Fibroblast of skin of left quadriceps (primary cell): ENCODE data around the gene PIANP.
"Not testable (repeated sequence)": the region's sequence is repeated elsewhere in the genome, so short reads cannot be mapped to it uniquely, and the experiment has no call there.

Experiments
- DNase-seq, 2 experiments: peaks; one replicate each; pipeline ENCODE4 v3.0.0-alpha.2; 2013; ENCODE audit warnings: low read depth in 2 of 2

PIANP gene

GRCh38 chr12:6700646-6701051 lies at the start of gene PIANP:
TSS of gene PIANP (minus strand) at chr12:6700815. CDS start at chr12:6698061, 2,754 bp downstream.
- no peak for DNase-seq

DNA sequence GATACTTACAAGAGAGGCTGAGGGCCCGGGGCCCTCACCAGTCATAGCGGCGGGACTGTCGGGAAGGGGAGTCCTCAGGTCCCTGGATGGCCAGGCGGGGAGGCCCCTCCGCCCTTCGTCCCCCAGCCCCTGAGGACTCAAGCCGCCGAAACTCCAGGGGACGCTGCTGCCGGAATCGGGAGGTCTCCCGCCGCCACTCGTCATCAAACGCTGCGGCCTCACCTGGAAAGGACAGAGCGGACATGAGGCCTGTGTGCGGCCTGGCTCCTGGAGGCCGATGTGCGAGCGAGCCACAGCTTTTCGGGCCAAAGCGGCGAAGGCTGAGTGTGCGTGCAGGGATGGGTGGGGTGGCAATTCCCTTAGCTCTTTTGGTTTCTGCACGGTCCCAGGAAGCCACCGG lies 48.1 kb upstream of the PIANP start:
- no peak for DNase-seq

DNA sequence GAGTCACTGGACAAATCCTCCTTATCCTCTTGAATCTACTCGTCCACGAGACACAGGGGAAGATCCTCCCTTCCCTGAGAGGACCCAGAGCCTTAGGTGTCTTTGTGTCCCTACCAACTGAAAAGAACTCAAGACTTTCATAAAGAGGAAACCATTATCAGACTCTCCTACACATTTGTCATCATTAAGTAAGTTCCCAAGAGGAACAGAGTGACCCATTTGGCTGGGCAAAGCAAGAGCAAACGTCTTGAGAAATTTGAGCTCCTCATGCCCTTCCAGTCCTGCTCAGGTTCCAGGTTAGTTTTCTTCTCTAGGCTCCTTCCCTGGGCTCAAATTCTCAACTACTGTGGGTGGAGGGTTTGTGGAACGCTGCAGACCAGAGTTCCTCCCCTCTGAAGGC lies 46.6 kb upstream of the PIANP start:
- no peak for DNase-seq

DNA sequence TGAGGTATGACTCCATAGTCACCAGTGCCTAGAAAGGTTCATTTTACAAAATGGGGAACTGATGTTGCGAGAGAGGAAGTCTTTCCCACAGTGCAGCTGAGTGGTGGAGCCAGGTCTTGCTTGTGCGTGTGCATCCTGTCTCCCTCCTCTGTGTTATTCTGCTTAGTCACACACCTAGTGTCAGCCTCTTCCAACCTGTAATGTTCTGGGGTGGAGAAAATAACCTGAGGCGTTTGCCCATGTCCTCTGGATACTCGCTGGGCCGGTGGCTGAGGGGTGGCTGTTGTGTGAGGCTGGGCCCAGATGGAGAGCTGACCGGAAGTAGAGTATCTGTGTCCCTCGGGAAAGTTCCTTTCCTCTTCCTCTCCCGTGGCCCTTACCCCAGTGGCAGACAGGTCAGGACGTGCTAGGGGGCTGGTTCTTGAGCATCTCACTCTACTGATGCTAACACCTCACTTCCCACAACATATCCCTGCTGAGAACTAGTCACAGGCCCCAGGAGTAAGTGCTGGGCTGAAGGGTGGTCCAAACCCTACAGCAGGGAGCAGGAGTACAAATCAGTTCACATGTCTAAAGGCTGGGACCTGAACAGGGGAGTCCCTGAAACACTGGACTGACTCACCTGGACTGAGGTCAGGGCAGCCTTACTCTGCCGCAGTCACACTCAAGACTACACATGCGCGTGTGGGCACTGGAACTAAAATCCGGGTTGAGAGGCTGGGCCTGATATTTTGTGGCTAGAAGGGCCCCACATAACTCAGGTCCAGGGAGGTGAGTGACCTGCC lies 45.3 kb upstream of the PIANP start:
- no peak for DNase-seq

DNA sequence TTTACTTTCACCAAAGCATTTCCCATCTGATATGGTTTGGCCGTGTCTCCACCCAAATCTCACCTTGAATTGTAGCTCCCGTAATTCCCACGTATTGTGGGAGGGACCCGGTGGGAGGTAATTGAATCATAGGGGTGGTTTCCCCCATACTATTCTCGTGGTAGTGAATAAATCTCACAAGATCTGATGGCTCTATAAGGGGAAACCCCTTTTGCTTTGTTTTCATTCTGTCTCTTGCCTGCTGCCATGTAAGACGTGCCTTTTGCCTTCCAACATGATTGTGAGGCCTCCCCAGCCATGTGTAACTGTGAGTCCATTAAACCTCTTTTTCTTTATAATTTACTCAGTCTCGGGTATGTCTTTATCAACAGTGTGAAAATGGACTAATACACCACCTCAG lies 42.7 kb upstream of the PIANP start:
- not testable (repeated sequence) for DNase-seq

DNA sequence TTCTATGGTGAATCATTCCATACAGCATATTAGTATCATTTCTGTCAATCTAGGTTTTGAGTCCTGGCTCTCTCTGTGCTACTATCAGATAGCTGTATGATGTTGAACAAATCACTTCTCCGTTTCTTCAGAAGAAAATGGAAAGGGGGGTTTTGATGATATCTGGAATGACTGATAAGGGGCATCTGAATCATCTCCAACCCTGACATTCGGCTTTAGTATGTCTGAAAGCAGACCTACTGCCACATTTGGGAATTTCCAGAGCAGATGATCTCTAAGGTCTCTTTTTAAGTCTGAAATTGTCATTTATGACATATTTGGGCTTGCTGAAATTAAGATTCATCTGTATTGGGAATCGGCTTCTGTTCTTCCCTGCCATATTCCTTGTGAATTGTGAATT lies 42.2 kb upstream of the PIANP start:
- DNase-seq: no peak

- not testable (repeated sequence) for DNase-seq
Observed at GRCh38 chr12:6742080-6742479, 41.5 kb upstream of the PIANP start.

GRCh38 chr12:6736754-6737153 lies 36.1 kb upstream of the PIANP start:
- no peak for DNase-seq

GRCh38 chr12:6735448-6736191 lies 35.0 kb upstream of the PIANP start:
- DNase-seq: peak; percentile 40 to 49

DNA sequence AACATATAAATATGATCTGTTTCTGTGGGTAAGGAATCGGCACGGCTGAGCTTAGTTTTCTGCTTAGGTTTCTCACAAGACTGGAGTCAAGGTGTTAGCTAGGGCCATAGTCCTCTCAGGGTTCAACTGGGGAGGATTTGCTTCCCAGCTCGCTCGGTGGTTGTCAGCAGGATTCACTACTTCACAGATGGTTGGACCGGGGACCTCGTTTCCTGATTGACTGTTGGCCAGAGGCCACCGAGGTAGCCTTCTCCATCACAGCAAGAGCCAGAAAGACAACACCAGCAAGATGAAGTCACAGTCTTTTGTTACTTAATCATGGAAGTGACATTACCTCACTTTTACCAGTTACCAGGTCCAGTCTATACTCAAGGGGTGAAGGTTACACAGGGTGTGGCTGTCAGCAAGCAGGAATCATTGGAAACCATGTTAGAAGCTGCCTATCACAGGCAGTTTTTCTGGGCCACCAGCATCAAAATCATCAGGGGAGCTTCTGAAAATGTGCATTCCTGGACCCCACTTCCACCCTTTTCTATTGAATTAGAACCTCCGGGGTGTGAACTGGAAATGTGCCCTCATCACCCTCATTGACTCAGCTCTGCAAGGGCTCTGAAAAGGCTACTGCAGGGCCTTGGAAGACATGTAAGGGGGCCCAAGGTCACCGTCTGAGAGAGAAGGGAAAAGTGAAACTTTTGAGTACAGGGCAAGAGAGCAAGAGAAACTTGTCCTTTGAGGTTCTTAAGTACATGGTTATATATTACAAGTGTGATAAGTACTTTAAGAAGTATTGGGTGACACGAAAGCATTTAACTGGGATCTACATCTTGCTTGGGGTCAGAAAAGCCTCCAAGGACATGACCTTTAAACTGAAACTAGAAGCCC lies 34.1 kb upstream of the PIANP start:
- DNase-seq: no peak

DNA sequence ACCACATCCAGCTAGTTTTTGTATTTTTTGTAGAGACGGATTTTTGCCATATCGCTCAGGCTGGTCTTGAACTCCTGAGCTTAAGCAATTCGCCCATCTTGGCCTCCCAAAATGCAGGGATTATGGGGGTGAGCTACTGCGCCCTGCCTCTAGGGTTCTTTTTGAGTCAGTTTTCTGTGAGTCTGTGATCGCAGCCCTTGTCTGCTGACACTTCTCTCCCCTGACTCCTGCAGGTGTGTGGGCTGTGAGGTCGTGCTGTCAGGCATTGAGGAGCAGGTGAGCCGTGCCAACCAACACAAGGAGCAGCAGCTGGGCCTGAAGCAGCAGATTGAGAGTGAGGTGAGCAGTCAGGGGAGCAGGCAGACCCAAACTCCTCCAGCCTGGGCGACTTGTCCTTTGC lies 29.6 kb upstream of the PIANP start:
- DNase-seq: no peak

DNA sequence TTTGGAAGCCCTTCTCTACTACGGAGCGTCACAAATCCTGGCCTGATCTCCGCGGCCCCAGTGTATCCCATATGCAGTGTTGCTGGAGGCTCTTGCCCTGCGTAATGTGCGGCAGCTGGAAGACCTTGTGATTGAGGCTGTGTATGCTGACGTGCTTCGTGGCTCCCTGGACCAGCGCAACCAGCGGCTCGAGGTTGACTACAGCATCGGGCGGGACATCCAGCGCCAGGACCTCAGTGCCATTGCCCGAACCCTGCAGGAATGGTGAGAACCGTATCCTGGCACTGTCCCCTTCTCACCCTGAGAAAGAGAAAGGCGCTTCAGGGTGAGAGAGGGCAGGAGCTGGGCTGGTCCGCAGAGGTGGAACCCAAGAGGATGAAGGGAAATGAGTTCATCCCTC lies 28.6 kb upstream of the PIANP start:
- no peak for DNase-seq

DNA sequence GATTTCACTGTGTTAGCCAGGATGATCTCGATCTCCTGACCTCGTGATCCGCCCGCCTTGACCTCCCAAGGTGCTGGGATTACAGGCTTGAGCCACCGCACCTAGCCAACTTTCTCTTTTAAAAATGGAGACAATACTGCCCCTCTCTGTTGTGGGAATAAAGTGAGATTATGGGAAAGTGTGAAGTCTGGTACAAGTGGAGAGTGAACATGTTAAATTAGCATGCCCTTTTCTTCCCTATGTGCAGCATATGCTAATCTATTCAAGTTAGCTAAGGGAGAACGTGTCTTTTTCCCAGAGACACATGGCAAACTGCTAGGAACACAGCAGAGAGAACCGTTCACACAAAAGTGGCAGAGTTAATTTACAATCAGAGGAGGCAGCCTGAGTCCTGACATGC lies 24.7 kb upstream of the PIANP start:
- DNase-seq: no peak

GRCh38 chr12:6724409-6724797 lies 23.8 kb upstream of the PIANP start:
- no peak for DNase-seq

DNA sequence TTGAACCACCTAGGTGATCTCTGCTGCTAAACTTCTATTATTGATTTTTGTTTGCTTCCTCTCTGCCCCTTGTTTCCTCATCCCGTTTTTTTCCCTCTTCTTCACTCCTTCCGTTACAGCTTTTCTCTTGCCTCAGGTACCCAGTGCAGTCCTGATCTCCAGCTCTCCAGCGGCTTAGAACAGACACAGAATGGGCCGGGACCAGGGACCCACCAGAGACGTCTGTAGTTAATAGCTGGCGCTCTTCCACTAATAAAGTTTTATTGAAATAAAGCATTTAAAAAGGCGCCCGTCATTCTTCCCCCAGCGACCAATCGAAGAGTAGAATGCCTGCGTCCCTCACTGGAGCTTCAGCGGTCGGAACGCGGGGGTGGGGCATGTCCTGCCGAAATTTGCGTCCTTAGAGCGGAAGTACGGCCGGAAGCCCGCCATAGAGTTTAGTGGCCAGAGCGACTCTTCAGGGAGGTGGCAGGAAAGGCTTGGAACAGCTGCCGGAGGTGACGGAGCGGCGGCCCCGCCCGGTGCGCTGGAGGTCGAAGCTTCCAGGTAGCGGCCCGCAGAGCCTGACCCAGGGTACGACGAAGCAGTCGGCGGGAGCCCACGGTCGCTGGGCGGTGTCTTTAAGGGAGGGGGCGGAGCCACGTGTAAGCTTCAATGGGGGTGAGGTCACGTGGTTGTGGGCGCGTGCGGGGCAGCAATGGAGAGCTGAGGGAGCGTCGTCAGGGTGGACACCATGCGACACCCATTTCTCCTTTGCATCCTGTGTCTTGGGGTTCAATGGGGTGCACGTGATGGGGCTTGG lies 23.2 kb upstream of the PIANP start, which contains the start of gene COPS7A:
TSS of gene COPS7A (plus strand) at position 440 of the 802 bp plus-strand sequence. CDS start 611 bp downstream, outside the sequence.
- DNase-seq: peak; percentile 96

DNA sequence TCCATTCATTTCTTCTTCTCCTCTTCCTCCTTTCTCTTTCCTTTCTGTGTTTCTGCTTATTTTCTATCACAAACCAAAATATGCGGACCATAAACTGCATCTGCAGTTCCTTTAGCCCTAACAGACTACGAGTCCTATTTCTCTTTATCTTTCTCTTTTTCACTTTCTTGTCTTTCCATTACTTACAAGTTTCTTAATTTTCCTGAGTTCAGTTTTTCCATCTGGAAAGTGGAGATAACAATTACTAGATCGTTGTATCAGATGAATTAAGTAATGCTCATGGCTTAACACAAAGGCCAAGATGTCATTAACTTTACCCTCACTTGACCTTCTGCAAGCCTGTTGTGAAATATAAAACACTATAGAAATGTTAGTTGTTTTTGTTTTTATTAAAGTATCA lies 22.2 kb upstream of the PIANP start:
- DNase-seq: no peak

DNA sequence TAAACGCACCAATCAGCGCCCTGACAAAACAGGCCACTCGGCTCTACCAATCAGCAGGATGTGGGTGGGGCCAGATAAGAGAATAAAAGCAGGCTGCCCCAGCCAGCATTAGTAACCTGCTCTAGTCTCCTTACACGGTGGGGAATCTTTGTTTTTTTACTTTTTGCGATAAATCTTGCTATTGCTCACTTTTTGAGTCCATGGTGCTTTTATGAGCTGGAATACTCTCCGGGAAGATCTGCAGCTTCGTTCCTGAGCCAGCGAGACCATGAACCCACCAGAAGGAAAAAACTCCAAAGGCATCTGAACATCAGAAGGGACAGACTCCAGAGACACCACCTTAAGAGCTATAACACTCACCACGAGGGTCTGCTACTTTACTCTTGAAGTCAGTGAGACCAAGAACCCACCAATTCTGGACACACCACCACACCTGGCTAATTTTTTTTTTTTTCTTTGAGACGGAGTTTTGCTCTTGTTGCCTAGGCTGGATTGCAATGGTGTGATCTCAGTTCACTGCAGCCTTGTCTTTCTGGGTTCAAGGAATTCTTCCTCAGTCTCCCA lies 16.3 kb upstream of the PIANP start:
- DNase-seq: no peak

GRCh38 chr12:6716031-6716873 lies 15.6 kb upstream of the PIANP start:
- DNase-seq: not testable (repeated sequence)

- no peak for DNase-seq
Observed at GRCh38 chr12:6708960-6709394, 8.4 kb upstream of the PIANP start.

DNA sequence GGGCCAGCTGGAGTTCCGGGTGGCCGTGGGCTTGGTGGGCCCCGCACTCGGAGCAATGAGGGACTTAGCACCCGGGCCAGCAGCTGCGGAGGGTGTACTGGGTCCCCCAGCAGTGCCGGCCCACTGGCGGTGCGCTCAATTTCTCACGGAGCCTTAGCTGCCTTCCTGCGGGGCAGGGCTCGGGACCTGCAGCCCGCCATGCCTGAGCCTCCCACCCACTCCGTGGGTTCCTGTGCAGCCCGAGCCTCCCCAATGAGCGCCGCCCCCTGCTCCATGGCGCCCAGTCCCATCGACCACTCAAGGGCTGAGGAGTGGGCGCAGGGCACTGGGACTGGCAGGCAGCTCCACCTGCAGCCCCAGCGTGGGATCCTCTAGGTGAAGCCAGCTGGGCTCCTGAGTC lies 7.7 kb upstream of the PIANP start:
- DNase-seq: not testable (repeated sequence)
